Activated CD8-positive, alpha-beta memory T cell treated with anti-CD3 and anti-CD28 coated beads for 1 hour (primary cell): Measurements from ENCODE around the gene UBE2Q1.
A peak's percentile ranks its signal among the peaks of the same experiment; 100 is the strongest.

Source experiments
- DNase-seq, 2 donors: peaks; one replicate each; pipeline ENCODE4 v3.0.0-alpha.2; 2020; ENCODE audit warnings: low read depth in 1 of 2; ENCODE audit errors: extremely low read depth in 1 of 2

The UBE2Q1 gene

DNA sequence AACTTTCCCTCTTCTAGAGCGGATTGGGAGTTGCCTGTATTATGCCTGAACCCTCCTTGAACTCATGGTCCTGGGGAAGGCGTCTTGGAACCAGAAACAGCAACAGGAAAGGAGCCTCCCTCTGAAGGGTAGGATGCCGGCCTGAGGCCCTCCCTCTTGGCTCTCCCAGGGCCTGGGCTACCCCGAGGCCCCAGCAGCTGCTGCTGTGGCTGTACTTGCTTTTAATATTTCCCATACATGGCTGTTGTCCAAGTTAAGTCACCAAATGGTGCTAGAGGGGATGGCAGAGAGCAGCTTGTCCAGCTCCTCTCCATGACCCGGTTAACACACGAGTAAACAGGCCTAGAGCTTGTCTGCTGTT is 19.6 kb upstream of the UBE2Q1 start:
- DNase-seq = no peak

DNA sequence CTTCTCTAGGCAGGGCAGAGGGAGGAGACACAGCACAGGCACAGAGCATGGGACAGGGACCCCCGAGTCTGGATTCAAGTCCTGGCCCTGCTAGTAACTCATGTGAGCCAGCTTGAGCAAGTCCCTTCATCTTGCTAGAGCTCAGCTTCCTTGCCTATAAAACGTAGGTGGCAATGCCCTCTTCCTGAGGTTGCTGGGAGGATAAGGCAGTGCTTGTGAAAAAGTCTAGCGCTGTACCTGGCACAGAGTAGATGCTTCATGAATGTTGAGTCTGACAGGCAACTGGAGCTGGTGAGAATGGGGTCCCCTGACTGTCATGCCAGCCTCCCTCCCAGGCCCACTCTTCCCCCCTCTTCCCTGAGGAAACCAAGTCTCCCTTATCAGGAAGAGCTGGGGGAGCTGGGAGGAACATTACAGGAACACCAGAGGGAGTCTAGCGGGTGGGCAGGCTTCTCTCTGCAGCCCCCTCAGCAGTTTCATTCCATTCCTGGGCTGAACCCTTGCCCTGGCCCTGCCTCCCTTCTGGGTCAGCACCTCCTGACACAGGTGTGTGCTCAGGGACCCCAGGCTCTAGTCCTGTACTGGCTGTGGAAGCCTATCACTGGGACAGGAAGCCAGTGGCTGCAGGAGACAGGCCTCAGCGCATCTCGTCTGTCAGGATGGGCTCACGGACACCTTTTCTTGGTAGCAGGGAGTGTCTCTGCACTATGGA is 19.0 kb upstream of the UBE2Q1 start:
- no peak for DNase-seq

DNA sequence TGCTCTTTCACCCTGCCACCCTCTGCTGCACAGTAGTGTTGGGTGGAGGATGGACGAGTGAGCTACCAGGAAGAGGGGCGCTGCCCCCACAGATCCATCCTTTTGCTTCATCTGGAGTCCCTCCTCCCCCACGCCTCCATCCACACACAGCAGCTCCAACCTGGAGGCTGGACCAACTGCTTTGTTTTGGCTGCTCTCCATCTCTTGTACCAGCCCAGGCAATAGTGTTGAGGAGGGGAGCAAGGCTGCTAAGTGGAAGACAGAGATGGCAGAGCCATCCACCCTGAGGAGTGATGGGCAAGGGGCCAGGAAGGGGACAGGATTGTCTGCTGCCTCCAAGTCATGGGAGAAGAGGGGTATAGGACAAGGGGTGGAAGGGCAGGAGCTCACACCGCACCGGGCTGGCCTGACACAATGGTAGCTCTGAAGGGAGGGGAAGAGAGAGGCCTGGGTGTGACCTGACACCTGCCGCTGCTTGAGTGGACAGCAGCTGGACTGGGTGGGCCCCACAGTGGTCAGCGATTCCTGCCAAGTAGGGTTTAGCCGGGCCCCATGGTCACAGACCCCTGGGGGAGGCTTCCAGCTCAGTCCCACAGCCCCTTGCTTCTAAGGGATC is 17.6 kb upstream of the UBE2Q1 start:
- no peak for DNase-seq

DNA sequence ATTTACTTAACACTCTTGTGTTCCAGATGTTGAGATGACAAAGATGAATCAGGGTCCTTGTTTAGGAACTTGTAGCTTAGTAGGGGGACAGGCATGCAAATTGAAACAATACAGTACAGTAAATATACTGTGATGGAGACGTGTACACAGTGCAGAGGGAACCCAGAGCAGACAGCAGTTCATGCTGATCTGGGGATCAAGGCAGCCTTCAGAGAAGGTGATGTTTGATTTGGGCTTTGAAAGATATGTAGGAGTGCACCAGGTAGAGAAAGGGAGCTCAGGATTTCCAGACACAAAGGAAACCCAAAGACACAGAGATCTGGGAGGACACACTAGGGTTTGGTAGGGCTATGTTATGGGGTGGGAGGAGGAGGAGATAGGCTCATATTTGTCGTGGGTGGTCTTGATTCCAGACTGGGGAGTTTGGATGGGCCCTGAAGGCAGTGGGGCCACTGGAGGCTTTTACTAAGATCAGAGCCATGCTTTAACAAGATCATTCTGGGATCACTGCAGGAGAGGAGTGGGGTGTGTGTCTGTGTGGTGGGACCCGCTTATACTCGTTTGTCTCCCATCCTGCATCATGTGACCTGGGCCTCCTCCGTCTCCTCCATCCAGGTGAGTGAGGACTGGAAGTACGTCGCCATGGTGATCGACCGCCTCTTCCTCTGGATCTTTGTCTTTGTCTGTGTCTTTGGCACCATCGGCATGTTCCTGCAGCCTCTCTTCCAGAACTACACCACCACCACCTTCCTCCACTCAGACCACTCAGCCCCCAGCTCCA is 16.9 kb upstream of the UBE2Q1 start:
- DNase-seq = no peak

DNA sequence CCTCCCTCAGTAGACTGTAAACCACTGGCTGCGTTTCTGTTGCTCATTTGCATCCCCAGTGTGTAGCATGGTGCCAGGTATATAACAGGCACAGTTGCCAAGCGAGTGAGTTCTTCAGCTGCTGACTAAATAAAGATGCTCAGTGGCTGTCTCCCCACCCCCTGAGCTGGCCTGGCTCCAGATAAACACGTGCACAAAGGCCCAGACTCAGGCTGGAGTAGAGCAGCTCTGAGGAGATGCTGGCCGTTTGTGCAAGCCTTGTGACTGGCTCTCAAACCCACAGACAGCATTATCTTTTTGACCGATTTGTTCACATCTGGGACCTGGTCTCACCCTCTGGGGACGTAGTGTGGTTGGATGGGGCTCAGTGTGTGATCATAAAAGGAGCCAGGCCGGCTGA is 16.3 kb upstream of the UBE2Q1 start:
- no peak for DNase-seq

DNA sequence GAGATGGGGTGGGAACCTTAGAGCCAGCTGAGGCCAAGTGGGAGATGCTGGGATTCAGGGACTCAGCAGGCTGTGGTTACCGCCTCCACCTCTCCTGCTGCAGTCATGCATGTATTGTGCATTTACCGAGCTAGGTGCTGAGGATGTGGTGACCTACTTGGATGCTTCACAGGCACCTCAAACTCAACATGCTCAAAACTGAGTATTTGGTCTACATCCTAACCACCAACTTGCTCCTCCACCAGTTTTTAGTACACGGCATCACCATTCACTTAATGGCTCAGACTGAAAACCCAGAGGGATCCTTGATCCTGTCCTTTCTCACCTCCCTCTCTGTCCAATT is 14.7 kb upstream of the UBE2Q1 start:
- no peak for DNase-seq

DNA sequence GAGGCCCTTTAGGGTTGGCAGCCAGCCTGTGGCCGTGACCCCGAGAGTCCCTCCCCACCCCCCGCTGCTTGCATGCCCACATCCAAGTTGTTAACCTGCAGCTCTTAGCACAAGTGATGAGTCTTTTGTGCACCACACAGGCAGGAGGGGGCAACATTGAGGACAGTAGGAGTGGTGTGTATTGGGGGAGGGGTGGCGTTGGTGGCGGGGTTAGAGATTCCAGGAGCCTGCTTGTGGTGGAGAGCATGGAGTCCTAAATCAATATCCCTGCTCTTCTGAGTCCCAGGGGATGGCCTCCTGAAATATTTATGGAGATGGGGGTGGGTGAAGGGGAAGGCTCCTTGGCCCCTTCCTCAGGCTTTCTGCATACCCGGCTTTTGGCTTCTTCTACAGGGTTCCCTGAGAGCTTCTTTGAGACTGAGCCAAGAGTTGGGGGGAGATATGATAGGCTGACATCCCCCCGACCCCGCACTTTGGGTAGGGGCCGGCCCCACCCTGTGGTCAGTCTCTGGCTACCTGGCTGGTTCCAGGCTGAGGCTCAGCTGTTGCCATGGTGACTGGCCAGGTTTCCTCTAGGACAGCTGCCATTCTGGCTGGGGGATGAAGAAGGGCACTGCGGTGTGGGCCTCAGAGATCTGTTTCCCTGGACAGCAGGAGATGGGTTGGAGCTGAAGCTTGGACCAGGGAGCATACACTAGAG is 14.2 kb upstream of the UBE2Q1 start:
- DNase-seq = no peak

DNA sequence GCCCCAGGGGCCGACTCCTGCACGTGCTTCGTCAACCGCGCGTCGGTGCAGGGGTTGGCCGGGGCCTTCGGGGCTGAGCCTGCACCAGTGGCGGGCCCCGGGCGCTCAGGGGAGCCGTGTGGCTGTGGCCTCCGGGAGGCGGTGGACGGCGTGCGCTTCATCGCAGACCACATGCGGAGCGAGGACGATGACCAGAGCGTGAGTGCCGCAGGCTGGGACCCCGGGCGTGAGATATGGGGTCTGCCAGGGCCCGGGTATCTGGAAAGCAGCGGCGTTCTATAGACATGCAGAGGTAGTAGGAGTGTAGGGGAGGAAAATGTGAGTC is 13.5 kb upstream of the UBE2Q1 start:
- DNase-seq = no peak

DNA sequence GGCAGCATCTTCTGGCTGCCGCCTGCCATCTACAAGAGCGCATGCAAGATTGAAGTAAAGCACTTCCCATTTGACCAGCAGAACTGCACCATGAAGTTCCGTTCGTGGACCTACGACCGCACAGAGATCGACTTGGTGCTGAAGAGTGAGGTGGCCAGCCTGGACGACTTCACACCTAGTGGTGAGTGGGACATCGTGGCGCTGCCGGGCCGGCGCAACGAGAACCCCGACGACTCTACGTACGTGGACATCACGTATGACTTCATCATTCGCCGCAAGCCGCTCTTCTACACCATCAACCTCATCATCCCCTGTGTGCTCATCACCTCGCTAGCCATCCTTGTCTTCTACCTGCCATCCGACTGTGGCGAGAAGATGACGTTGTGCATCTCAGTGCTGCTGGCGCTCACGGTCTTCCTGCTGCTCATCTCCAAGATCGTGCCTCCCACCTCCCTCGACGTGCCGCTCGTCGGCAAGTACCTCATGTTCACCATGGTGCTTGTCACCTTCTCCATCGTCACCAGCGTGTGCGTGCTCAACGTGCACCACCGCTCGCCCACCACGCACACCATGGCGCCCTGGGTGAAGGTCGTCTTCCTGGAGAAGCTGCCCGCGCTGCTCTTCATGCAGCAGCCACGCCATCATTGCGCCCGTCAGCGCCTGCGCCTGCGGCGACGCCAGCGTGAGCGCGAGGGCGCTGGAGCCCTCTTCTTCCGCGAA is 12.9 kb upstream of the UBE2Q1 start:
- no peak for DNase-seq

DNA sequence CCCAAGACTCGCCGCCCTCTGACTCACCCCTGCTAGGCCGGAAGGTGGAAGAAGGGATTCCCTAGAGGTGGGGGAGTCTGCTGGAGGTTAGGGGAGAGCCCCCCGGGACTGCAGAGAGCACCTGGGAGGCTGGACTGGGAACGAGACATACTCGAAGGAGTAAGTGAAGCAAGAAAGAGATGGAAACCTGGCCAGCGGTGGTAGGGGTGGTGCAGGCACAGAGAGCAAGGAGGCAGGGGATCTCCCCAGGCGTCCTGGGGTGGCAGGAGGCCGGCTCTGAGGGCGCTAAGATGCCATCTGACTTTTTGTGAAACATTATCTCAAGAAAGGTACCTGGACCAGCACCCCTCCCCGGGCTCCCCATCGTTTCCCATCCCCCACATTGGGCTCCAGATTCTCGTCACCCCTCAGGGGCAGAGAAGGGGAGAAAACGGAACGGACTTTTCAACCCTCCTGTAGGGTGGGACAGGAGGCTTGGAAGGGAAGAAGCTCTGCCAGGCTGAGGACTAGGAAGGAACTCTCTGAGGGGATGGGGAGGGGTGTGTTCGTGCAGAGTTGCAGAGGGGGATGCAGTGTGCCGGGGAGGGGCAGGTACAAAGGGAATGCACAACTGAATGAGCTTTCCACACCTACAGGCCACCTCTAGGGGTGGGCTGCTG is 9.8 kb upstream of the UBE2Q1 start:
- DNase-seq = no peak

DNA sequence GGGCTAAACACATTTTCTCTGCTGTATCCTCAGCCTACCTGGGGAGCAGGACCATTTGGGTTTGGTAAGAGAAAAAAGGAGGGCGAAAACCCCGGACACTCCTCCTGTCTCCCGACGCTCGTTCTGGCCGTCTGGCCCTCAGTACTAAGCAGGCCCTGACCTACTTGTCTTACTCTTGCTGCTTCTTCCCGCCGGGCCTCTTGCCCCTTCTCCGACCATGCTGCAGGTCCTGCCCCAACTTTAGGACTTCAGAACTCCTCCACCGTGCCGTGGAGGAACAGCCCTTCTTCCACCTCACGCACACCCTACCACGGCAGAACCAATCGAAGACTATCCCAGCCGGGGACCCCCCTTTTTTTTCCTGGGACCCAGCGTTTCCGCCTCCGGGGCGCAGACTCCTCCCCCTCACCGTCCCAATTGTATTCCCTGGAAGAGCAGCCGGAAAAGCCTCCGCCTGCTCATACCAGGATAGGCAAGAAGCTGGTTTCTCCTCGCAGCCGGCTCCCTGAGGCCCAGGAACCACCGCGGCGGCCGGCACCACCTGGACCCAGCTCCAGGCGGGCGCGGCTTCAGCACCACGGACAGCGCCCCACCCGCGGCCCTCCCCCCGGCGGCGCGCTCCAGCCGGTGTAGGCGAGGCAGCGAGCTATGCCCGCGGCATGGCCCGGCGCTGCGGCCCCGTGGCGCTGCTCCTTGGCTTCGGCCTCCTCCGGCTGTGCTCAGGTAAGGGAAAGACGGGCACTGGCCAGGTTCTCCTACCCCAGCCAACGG is 9.1 kb upstream of the UBE2Q1 start, which contains the start of gene CHRNB2:
CHRNB2 (plus strand) TSS at position 393 of the 771 bp plus-strand sequence; CDS start at position 660, 267 bp downstream.
- peak; percentile 20 to 63 for DNase-seq

DNA sequence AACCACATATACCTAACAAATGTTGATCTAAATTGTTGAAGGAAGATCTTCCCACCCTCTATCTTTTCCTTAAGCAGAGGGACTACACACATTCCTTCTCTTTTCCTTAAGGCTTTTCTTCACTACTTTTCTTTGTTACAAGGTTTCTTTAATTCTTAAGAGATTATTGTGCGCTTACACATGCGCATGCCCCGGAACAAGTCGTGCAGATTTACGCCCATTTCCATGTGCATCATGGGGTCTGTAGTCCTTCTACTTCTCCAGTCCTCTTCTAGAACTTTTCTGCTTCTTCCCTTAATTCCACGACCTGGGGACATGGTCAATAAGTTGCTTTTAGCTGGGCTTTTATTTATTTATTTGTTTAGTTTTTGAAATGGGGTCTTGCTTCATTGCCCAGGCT is 7.4 kb upstream of the UBE2Q1 start:
- no peak for DNase-seq

DNA sequence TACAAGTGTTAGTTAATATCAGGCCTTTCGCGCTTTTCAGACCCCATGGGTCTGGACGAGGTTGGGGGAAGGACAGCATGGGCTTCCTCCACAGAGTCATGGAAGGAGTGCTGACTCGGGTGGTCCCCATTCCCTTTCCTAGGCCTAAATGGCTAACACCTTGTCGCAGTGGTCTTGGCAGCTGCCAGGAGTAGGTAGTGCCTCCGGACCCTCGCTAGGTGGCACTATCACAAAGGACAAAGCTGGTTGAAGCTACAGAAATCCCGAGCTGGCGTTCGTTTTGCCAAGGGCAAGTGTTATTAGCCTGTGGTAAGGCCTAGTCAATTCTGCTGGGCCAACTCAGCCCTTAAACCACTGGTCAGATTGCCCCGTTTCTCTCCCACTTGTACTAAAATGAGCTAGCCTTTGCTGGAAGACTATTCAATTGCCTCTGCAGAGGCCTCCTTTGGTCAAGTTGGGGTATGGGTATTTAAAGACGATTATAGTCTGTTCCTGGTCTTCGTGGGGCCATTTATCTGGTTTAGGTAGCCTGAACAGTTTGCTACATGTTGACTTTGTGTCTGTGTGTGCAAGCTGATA is 1.1 kb upstream of the UBE2Q1 start:
- peak; percentile 60 to 62 for DNase-seq

DNA sequence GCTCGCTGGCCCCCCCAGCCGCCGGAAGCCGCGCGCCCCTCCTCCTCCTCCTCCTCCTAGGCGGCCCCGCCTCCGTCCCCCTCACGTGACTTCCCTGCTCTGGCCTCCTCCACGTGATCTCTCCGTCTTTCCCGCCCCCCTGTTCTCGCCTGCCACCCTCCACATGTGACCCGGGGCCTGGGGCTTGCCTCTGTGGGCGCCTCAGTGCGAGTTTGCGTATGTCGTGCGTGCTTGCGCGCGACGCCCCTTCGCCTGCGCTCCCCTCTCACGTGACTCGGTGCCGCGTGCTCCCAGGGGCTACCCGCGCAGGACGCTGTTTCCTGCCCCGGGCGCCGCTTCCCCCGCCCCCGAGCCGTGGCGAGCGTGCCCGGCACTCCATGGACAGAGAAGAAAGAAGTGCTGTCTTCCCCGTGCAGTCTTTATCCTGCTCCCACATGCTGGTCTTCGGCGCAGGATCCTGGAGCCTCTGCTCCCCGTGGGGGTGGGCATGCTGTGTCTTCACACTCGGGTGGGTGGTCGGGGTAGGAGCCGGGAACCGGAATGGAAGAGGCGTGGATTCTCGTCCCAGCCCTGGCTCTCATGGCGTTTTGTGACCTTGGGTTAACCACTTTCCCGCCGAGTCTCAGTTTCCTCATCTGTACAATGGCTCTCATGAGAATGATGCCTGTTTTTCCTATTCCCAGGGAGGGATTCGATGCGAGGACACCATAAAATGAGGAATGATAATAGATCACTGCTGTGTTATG is 431 bp upstream of the UBE2Q1 start:
- DNase-seq = peak; percentile 99

DNA sequence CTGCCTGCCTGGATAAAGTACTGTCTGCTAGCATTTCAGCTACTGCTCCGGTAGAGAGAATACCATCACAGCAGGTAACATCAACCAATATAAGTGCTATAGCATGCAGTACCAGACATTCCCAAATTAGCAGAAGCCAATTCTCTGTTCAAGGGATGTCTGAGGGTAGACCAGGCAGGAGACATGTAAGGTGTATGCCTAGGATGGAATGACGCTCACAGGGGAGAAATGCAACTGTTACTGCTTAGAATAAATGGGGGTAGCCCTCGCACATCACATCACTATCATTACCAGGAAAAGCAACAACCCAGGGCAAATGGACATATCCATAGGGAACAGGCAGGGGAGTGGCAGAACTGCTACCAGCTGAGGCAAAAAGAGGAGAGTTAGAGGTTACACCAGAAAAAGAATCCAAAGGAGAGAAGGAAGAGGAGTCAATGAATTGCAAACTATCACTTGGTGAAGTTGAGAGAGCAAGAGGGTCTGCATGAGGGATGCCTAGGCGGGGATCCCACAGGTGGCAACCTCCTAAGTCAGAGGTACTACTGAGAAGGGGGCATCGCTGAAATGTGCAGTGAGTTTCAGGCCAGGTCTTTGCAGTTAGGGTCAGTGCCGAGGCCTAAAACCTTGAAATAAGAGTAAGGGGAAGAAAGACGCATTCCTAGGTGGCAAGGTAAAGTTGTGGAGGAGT is 1.1 kb downstream of the UBE2Q1 start:
- no peak for DNase-seq

DNA sequence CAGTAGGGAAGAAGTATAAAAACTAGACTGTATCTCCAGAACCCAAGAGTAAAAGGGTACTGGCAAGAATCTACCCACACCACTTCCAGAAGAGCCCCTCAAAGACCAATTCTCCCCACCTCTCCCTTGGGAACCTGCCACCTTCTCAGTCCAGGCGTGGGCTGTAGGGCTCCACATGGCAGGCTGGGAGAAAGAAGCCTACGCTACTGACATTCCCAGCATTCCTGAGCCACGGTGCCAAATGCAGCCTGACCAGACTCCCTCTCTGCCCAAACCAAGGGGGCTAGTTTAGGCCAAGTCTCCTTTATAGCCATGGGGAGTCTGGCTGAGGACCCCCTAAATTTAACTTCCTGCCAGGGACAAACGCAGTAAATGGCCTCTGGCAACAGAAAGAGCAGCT is 2.0 kb downstream of the UBE2Q1 start:
- DNase-seq = no peak

DNA sequence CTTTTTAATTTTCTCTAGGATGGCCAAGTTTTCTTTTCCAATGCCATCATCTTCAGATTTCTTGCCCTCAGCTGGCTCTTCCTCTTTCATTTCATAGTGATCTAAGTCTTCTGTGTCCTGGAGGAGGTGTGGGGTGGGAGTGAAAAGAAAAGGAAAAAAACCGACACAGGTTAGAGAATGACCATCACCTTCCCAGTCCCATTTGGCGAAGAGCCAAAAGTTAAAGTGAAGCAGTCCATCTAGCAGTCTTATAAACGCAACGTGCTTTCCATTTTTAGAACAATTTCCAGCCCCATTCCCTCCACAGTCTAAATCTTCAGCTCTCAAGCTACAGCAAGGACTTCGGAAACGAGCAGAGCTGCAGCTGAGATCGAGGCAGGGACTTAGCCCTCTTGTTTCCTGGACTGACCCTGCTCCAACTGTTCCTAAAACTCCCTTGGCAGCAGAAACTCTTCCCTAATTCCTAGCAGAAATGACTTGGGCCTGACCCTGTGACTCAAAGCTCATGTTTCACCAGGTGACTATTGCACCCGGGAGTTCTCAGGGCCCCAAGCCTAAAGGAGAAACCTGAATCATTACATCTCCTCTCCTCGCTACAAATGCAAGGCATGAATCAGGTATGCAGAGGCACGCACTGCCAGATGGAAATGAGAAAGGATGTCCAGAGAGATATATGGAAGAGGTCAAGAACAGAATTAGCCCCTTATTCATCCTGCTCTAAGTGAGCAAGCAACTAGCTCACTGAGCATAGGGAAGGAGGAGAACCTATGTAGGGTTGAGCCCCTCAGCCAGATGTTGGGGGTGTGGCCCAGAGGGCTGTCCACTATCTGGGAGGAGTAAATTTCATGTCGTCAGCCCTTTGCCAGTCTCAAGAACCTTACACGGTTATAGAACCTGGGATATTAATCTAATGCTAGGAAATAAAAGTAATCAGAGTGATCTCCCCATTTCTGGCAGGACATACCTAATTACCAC is 5.1 kb downstream of the UBE2Q1 start:
- no peak for DNase-seq
